Measurements from ENCODE around the gene SCARB2. TPM values are rescaled to one million over a fixed set of nuclear protein-coding genes. Genes with fewer than 3 reads are reported as not detected.
A peak's percentile ranks its signal among the peaks of the same experiment; 100 is the strongest.

Gene SCARB2
- total RNA-seq (116 and 122 TPM in 2 replicates), polyA plus RNA-seq (63.2 and 75.2 TPM in 2 replicates), polyA minus RNA-seq (218 and 228 TPM in 2 replicates), Bru-seq, nascent RNA (percentile 77 among the genes with signal in this experiment), BruChase-seq, experiment 1, labeled RNA remaining after a 6-hour chase (percentile 85 among the genes with signal in this experiment), BruChase-seq, experiment 2, labeled RNA remaining after a 2-hour chase (percentile 70 among the genes with signal in this experiment)
- polyA plus RNA-seq (2011; cell fraction: cytosol; rRNA removed): 62.2 and 64.5 TPM in 2 replicates
- 61.7 and 70.8 TPM in 2 replicates for polyA plus RNA-seq (2011; cell fraction: nucleus; rRNA removed)
- polyA plus RNA-seq (2012): 129 and 153 TPM in 2 replicates
- polyA minus RNA-seq (2011; cell fraction: cytosol; rRNA and poly(A)+ RNA removed): 26.6 TPM
- polyA minus RNA-seq (2011; cell fraction: nucleus; rRNA and poly(A)+ RNA removed): 62.6 and 93.7 TPM in 2 replicates
- long read RNA-seq, full-length matches to known transcripts: 141 of 161 reads
- long read RNA-seq, partial matches to known transcripts: 4 of 161 reads
- long read RNA-seq, other reads (novel, unspliced or antisense): 16 of 161 reads

- TF ChIP-seq CTCF (IDR thresholded peaks at IDR 0.05; ENCODE audit: extremely low read depth in 1 of 2, insufficient read depth in 1 of 2, low read depth in 1 of 2, low read length in 2 of 2): no peak
- no peak for TF ChIP-seq MAX (IDR thresholded peaks at IDR 0.05; ENCODE audit: insufficient read depth, insufficient read length)
- TF ChIP-seq FOS (IDR thresholded peaks at IDR 0.05; ENCODE audit: borderline replicate concordance, insufficient read depth, low read length): no peak
- TF ChIP-seq POLR2A (IDR thresholded peaks at IDR 0.05; ENCODE audit: low read depth, low read length): peak; percentile 93
- TF ChIP-seq MYC (IDR thresholded peaks at IDR 0.05; ENCODE audit: low read depth, low read length): no peak
- no peak for TF ChIP-seq JUN (IDR thresholded peaks at IDR 0.05; ENCODE audit: borderline replicate concordance, insufficient read depth, insufficient read length, low read depth)
- TF ChIP-seq POLR2AphosphoS5 (IDR thresholded peaks at IDR 0.05; ENCODE audit: insufficient read depth, low read depth, low read length): peak; percentile 87
- TF ChIP-seq GATA2 (IDR thresholded peaks at IDR 0.05; ENCODE audit: insufficient read depth, insufficient read length, low read depth, low read length): no peak
- no peak for TF ChIP-seq EZH2 (IDR thresholded peaks at IDR 0.05; ENCODE audit: borderline replicate concordance, low read depth, low read length, severe bottlenecking)
- ChIA-PET POLR2A (no interaction called here), CTCF (interaction anchor here (1.6 to 9.1 kb wide), 3 partner anchors 14 to 164 kb away, joined by 4 to 89 read pairs (median 10); no protein-coding TSS in a partner anchor)
- Histone ChIP-seq H2AFZ (ENCODE audit: low read depth, low read length) (peak within 1 kb of the TSS; percentile 94), H3K4me3 (replicated peaks in 1 of 3; ENCODE audit: insufficient read depth in 1 of 3, low read depth in 1 of 3, low read length in 3 of 3) (peak within 1 kb of the TSS; percentile 37 to 94 (median 85)), H3K27ac (ENCODE audit: insufficient read depth, low read depth, low read length) (peak within 1 kb of the TSS; percentile 57), H4K20me1 (replicated peaks; ENCODE audit: control insufficient read depth, extremely low read depth, insufficient read depth, low read length) (no peaks in the 10 kb centered on the region), H3K27me3 (ENCODE audit: control insufficient read depth in 2 of 2, insufficient read depth in 2 of 2, low read length in 2 of 2) (no peaks in the 10 kb centered on the region), H3K9me3 (replicated peaks; ENCODE audit: control insufficient read depth, insufficient read depth, low read length) (no peaks in the 10 kb centered on the region), H3K4me1 (ENCODE audit: control insufficient read depth, extremely low read depth, insufficient read depth, low read length) (peaks cover 36% of the 10 kb centered on the region), H3K79me2 (ENCODE audit: control insufficient read depth, insufficient read depth, low read length) (peaks cover 40% of the 10 kb centered on the region), H3K36me3 (ENCODE audit: control insufficient read depth in 2 of 2, extremely low read depth in 1 of 2, insufficient read depth in 2 of 2, low read length in 2 of 2) (no peaks in the 10 kb centered on the region), H3K4me2 (ENCODE audit: insufficient read depth, low read length) (peak within 1 kb of the TSS; percentile 86), H3K9ac (replicated peaks; ENCODE audit: extremely low read depth, insufficient read depth, low read length) (peak within 1 kb of the TSS; percentile 46), H3K9me1 (replicated peaks; ENCODE audit: control insufficient read depth, extremely low read depth, insufficient read depth, low read length) (no peaks in the 10 kb centered on the region)
- no TSS peak for BruUV-seq (replicated peaks)
- intact Hi-C loops (cut with micrococcal nuclease): loop anchor here (1.0 to 5.0 kb wide), 5 partner anchors 15 to 799 kb away; partner anchors contain the start of genes FAM47E and NUP54
- DNase-seq (ENCODE audit: low read depth, low spot score) (peak; percentile 90), FAIRE-seq (no peak)
- dilution Hi-C loops (cut with MboI; ENCODE audit: extremely low pct_ligation_motif_present, low sequenced_read_pairs): no loop called here
Observed at GRCh38 chr4:76213415-76214176, at the start of gene SCARB2. TSS of gene SCARB2 (minus strand) at chr4:76213824. CDS start at chr4:76213543, 281 bp downstream.
